ENCODE results near the gene MYRF. TPM values are rescaled to one million over a fixed set of nuclear protein-coding genes. Genes with fewer than 3 reads are reported as not detected.

MYRF gene
- total and polyA plus RNA-seq, 9 of the 15 experiments (the other 6 are each of a cell fraction or from before 2014, with no cell fraction given): 2.3 to 25.8 (median 7.1) TPM

DNA sequence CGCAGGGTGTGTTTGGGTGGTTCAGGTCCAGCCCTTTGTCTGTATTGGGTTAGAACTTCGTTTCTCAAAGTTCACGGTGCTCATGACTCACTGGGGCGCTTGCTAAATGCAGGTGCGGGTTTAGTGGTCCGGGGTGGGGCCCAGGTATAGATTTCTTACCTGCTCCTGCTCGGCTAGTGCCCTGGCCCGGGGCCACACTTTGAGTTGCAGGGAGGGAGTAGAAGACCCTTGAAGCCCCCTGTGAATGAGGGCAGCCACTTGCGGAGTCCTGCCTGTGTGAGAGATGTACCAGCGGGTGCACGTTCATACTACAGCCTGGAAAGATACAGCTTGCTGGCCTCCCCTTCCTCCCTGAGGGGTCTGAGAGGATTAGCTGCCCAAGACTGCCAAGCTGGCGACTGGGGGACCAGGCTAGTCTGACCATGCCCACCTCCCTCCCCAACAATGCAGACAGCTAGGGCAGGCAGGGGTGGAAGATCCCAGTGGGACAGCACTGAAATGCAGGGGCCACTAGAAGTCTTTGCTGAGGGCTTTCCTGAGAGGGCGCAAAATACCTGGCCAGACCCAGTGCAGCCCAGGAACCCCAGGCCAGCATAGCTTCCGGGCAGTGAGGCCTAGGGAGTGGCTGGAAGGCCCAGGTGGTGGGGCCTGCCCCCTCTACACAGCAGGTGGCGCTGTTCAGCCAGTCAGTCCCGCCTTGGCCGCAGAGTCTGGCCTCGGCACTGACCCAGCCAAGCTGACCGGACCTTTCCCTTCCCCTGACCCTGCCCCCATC is 5.1 kb upstream of the MYRF start (continued):
- peak; percentile 46; the same call in 1 of the 2 replicates for TF ChIP-seq POLR2G (IDR thresholded peaks at IDR 0.05; ENCODE audit: low read depth, low read length)
- no peak for TF ChIP-seq MYBL2 (IDR thresholded peaks at IDR 0.05; ENCODE audit: low read depth)
- no peak for TF ChIP-seq MYBL2 (CRISPR knock-in tag; IDR thresholded peaks at IDR 0.05; ENCODE audit: borderline replicate concordance)
- peak; percentile 68; the same call in 1 of the 2 replicates for TF ChIP-seq CC2D1A (IDR thresholded peaks at IDR 0.05)
- TF ChIP-seq, protein P1, sequence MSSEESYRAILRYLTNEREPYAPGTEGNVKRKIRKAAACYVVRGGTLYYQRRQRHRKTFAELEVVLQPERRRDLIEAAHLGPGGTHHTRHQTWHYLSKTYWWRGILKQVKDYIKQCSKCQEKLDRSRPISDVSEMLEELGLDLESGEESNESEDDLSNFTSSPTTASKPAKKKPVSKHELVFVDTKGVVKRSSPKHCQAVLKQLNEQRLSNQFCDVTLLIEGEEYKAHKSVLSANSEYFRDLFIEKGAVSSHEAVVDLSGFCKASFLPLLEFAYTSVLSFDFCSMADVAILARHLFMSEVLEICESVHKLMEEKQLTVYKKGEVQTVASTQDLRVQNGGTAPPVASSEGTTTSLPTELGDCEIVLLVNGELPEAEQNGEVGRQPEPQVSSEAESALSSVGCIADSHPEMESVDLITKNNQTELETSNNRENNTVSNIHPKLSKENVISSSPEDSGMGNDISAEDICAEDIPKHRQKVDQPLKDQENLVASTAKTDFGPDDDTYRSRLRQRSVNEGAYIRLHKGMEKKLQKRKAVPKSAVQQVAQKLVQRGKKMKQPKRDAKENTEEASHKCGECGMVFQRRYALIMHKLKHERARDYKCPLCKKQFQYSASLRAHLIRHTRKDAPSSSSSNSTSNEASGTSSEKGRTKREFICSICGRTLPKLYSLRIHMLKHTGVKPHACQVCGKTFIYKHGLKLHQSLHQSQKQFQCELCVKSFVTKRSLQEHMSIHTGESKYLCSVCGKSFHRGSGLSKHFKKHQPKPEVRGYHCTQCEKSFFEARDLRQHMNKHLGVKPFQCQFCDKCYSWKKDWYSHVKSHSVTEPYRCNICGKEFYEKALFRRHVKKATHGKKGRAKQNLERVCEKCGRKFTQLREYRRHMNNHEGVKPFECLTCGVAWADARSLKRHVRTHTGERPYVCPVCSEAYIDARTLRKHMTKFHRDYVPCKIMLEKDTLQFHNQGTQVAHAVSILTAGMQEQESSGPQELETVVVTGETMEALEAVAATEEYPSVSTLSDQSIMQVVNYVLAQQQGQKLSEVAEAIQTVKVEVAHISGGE (CRISPR knock-in tag; IDR thresholded peaks at IDR 0.05): no peak
- TF ChIP-seq JUND (IDR thresholded peaks at IDR 0.05; ENCODE audit: borderline replicate concordance, low read depth, low read length): peak; percentile 39; the same call in 1 of the 2 replicates
- TF ChIP-seq JUND (tag; IDR thresholded peaks at IDR 0.05; ENCODE audit: borderline replicate concordance, low read depth, low read length): peak; percentile 47; the same call in 1 of the 3 replicates
- peak; percentile 16; the same call in 1 of the 2 replicates for TF ChIP-seq CBFA2T3 (IDR thresholded peaks at IDR 0.05)
- 0 out of 2 replicates have a peak, but pooled peaks have one; percentile 49 for TF ChIP-seq MYNN (IDR thresholded peaks at IDR 0.05)
- TF ChIP-seq MYNN (CRISPR knock-in tag; IDR thresholded peaks at IDR 0.05): no peak
- TF ChIP-seq, protein P2, sequence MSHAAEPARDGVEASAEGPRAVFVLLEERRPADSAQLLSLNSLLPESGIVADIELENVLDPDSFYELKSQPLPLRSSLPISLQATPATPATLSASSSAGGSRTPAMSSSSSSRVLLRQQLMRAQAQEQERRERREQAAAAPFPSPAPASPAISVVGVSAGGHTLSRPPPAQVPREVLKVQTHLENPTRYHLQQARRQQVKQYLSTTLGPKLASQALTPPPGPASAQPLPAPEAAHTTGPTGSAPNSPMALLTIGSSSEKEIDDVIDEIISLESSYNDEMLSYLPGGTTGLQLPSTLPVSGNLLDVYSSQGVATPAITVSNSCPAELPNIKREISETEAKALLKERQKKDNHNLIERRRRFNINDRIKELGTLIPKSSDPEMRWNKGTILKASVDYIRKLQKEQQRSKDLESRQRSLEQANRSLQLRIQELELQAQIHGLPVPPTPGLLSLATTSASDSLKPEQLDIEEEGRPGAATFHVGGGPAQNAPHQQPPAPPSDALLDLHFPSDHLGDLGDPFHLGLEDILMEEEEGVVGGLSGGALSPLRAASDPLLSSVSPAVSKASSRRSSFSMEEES (CRISPR knock-in tag; IDR thresholded peaks at IDR 0.05): no peak
- peak; percentile 27; the same call in 1 of the 2 replicates for TF ChIP-seq ARID1B (IDR thresholded peaks at IDR 0.05)
- no peak for TF ChIP-seq DDX20 (tag; IDR thresholded peaks at IDR 0.05; ENCODE audit: low read depth)
- TF ChIP-seq CTBP1 (IDR thresholded peaks at IDR 0.05; ENCODE audit: borderline replicate concordance): peak; percentile 52; the same call in 1 of the 2 replicates
- TF ChIP-seq ZFP36 (IDR thresholded peaks at IDR 0.05; ENCODE audit: low read depth, low read length, partially characterized antibody): peak; percentile 21
- no peak for TF ChIP-seq NBN (IDR thresholded peaks at IDR 0.05; ENCODE audit: low read depth)

All from K562 (cell line).